Epithelial cell of esophagus (primary cell): ENCODE data around the gene TMEM35B.
"Not testable (repeated sequence)": the region's sequence is repeated elsewhere in the genome, so short reads cannot be mapped to it uniquely, and the experiment has no call there.

Source experiments
- DNase-seq: peaks from one replicate; pipeline ENCODE4 v3.0.0; 2010; ENCODE audit warnings: low read depth
- H3K4me3 ChIP-seq: 2 replicates; pipeline ENCODE4 v1.5.1; 2011; ENCODE audit warnings: mild to moderate bottlenecking, low read length, control low read depth
- CTCF ChIP-seq: IDR thresholded peaks from 2 replicates; pipeline ENCODE4 v1.5.1; 2011; ENCODE audit warnings: low read depth, mild to moderate bottlenecking, low read length, control low read depth, inconsistent platforms; ENCODE audit not compliant: insufficient read depth; ENCODE audit errors: missing control alignments

TMEM35B gene

GRCh38 chr1:34987018-34987417 lies 1.9 kb upstream of the TMEM35B start:
- H3K4me3 ChIP-seq: no peak overlapping the region
- no peak for TF ChIP-seq CTCF
- DNase-seq: no peak

- H3K4me3 ChIP-seq: peak overlapping the region; percentile 67
- DNase-seq: not testable (repeated sequence)
Measured at GRCh38 chr1:34985609-34985904, 410 bp upstream of the TMEM35B start.

GRCh38 chr1:34984435-34984792 lies 733 bp downstream of the TMEM35B start:
- no peak for DNase-seq
- TF ChIP-seq CTCF: no peak
- H3K4me3 ChIP-seq: peak overlapping the region; percentile 67

GRCh38 chr1:34983700-34984355 lies 1.3 kb downstream of the TMEM35B start:
- peak; percentile 27 for DNase-seq
- TF ChIP-seq CTCF: no peak
- H3K4me3 ChIP-seq: peak overlapping the region; percentile 67

GRCh38 chr1:34982820-34983376 lies 2.2 kb downstream of the TMEM35B start:
- DNase-seq: no peak
- H3K4me3 ChIP-seq: no peak overlapping the region
- no peak for TF ChIP-seq CTCF

- DNase-seq: no peak
- H3K4me3 ChIP-seq: no peak overlapping the region
- TF ChIP-seq CTCF: no peak
Measured at GRCh38 chr1:34980715-34981114, 4.4 kb downstream of the TMEM35B start.

GRCh38 chr1:34978921-34979320 lies 6.2 kb downstream of the TMEM35B start:
- no peak overlapping the region for H3K4me3 ChIP-seq
- DNase-seq: no peak
- no peak for TF ChIP-seq CTCF
